Measurements from ENCODE around the gene SMYD3.

Gene SMYD3

GRCh38 chr1:246000638-246001015 is 506.5 kb downstream of the SMYD3 start:
- H3K4me3 ChIP-seq (ENCODE audit: low read length): no peak overlapping the region
- no peak for TF ChIP-seq CTCF (conservative IDR thresholded peaks at IDR 0.05; ENCODE audit: low read depth, low read length)
- DNase-seq (ENCODE audit: low read depth): no peak

- no peak for DNase-seq (ENCODE audit: low read depth)
- H3K4me3 ChIP-seq (ENCODE audit: low read length): no peak overlapping the region
- TF ChIP-seq CTCF (conservative IDR thresholded peaks at IDR 0.05; ENCODE audit: low read depth, low read length): no peak
Measured at GRCh38 chr1:245999697-246000637, 507.1 kb downstream of the SMYD3 start.

GRCh38 chr1:245997471-245998258 is 509.4 kb downstream of the SMYD3 start:
- TF ChIP-seq CTCF (conservative IDR thresholded peaks at IDR 0.05; ENCODE audit: low read depth, low read length): no peak
- H3K4me3 ChIP-seq (ENCODE audit: low read length): no peak overlapping the region
- DNase-seq (ENCODE audit: low read depth): peak; percentile 65

- no peak for DNase-seq (ENCODE audit: low read depth)
- no peak overlapping the region for H3K4me3 ChIP-seq (ENCODE audit: low read length)
- no peak for TF ChIP-seq CTCF (conservative IDR thresholded peaks at IDR 0.05; ENCODE audit: low read depth, low read length)
Measured at GRCh38 chr1:245996811-245997210, 510.3 kb downstream of the SMYD3 start.

GRCh38 chr1:245995474-245995873 is 511.6 kb downstream of the SMYD3 start:
- no peak for TF ChIP-seq CTCF (conservative IDR thresholded peaks at IDR 0.05; ENCODE audit: low read depth, low read length)

GRCh38 chr1:245991266-245991665 is 515.8 kb downstream of the SMYD3 start:
- no peak for DNase-seq (ENCODE audit: low read depth)
- TF ChIP-seq CTCF (conservative IDR thresholded peaks at IDR 0.05; ENCODE audit: low read depth, low read length): no peak
- no peak overlapping the region for H3K4me3 ChIP-seq (ENCODE audit: low read length)

More at GRCh38 chr1:245995474-245995873, 511.6 kb downstream of the SMYD3 start:
- no peak for DNase-seq (ENCODE audit: low read depth)
- no peak overlapping the region for H3K4me3 ChIP-seq (ENCODE audit: low read length)
